HepG2 (cell line): Measurements from ENCODE around the gene GCM1. TPM values are rescaled to one million over a fixed set of nuclear protein-coding genes. Genes with fewer than 3 reads are reported as not detected.
A peak's percentile ranks its signal among the peaks of the same experiment; 100 is the strongest.

ENCODE experiments used
- FOXJ3 ChIP-seq: sonication (generic); formaldehyde crosslinking; IDR thresholded peaks from 2 replicates; pipeline ENCODE4 v1.4.0; 2020; ENCODE audit warnings: missing genetic modification reagents, mild to moderate bottlenecking, borderline replicate concordance
- FOXP1 ChIP-seq, 2 experiments: fragments of 450-650 bp in 1 of 2; IDR thresholded peaks; 2 replicates each; pipeline ENCODE4 v1.6.1; 2017 to 2018; ENCODE audit warnings: antibody characterized with exemption in 1 of 2
- KLF11 ChIP-seq: IDR thresholded peaks from 2 replicates; pipeline ENCODE4 v1.6.1; 2016; ENCODE audit warnings: missing compliant biosample characterization
- KLF9 ChIP-seq: IDR thresholded peaks from 2 replicates; pipeline ENCODE4 v1.6.1; 2016; ENCODE audit warnings: low read depth
- MATR3 ChIP-seq: sonication (generic); formaldehyde crosslinking; IDR thresholded peaks from 2 replicates; pipeline ENCODE4 v1.4.0; 2020; ENCODE audit warnings: missing genetic modification reagents
- MXI1 ChIP-seq: IDR thresholded peaks from 3 replicates; pipeline ENCODE4 v1.6.1; 2012; ENCODE audit warnings: low read depth, low read length, inconsistent platforms, borderline replicate concordance
- NFE2L2 ChIP-seq: fragments of 150-350 bp; IDR thresholded peaks from 2 replicates; pipeline ENCODE4 v1.6.1; 2014; ENCODE audit warnings: low read length
- NR2F2 ChIP-seq: IDR thresholded peaks from 2 replicates; pipeline ENCODE4 v1.6.1; 2012; ENCODE audit warnings: low read depth, inconsistent platforms, borderline replicate concordance
- NR2F6 ChIP-seq, 2 experiments: IDR thresholded peaks; 2 replicates each; pipeline ENCODE4 v1.6.1; 2016; ENCODE audit warnings: antibody characterized with exemption in 1 of 2, mild to moderate bottlenecking in 1 of 2
- RBFOX2 ChIP-seq: fragments of 200-400 bp; formaldehyde crosslinking; IDR thresholded peaks from 2 replicates; pipeline ENCODE4 v1.6.1; 2017; ENCODE audit warnings: low read depth, mild to moderate bottlenecking, low read length
- RXRB ChIP-seq: IDR thresholded peaks from 2 replicates; pipeline ENCODE4 v1.6.1; 2016; ENCODE audit warnings: borderline replicate concordance, missing genetic modification reagents, missing compliant biosample characterization
- SALL2 ChIP-seq: sonication (generic); formaldehyde crosslinking; IDR thresholded peaks from 2 replicates; pipeline ENCODE4 v1.8.1; 2023; ENCODE audit warnings: mild to moderate bottlenecking, missing genetic modification reagents, inconsistent platforms
- SMYD3 ChIP-seq: sonication (generic); formaldehyde crosslinking; IDR thresholded peaks from 2 replicates; pipeline ENCODE4 v1.8.1; 2023; ENCODE audit warnings: mild to moderate bottlenecking, missing genetic modification reagents
- SOX6 ChIP-seq, 2 experiments: fragments of 450-650 bp in 1 of 2; sonication (generic) in 1 of 2; formaldehyde crosslinking in 1 of 2; IDR thresholded peaks; 2 replicates each; pipeline versions ENCODE4 v1.4.0 to v1.6.1; 2017 to 2020; ENCODE audit warnings: antibody characterized with exemption in 1 of 2, mild to moderate bottlenecking in 1 of 2, missing genetic modification reagents in 1 of 2
- WIZ ChIP-seq: sonication (generic); formaldehyde crosslinking; IDR thresholded peaks from 2 replicates; pipeline ENCODE4 v1.5.1; 2020; ENCODE audit warnings: mild to moderate bottlenecking, missing genetic modification reagents
- ZBTB7B ChIP-seq: sonication (generic); formaldehyde crosslinking; IDR thresholded peaks from 2 replicates; pipeline ENCODE4 v1.4.0; 2020; ENCODE audit warnings: missing genetic modification reagents
- ZNF121 ChIP-seq: sonication (generic); formaldehyde crosslinking; IDR thresholded peaks from 2 replicates; pipeline ENCODE4 v1.5.0; 2020; ENCODE audit warnings: mild to moderate bottlenecking, missing genetic modification reagents
- ZNF17 ChIP-seq: sonication (generic); formaldehyde crosslinking; IDR thresholded peaks from 2 replicates; pipeline ENCODE4 v1.5.0; 2020; ENCODE audit warnings: mild to moderate bottlenecking, missing genetic modification reagents
- ZNF296 ChIP-seq: sonication (generic); formaldehyde crosslinking; conservative IDR thresholded peaks from 2 replicates; pipeline ENCODE4 v1.5.0; 2020; ENCODE audit warnings: mild to moderate bottlenecking, missing genetic modification reagents
- polyA plus RNA-seq, 8 experiments: library from polyadenylated mRNA; depleted of rRNA in 3 of 8; stranded (reverse) in 7 of 8; unstranded in 1 of 8; fragments of >200 nt; fragmentation: Illumina TruSeq in 4 of 8; extraction: Trizol in 4 of 8; gene quantifications; 2 replicates each; pipeline versions ENCODE4 v1.2.1 to v1.2.3, GENCODE V29; 2011 to 2016; ENCODE audit warnings: low read depth in 4 of 8, missing spikeins in 1 of 8, mixed read lengths in 1 of 8; ENCODE audit not compliant: insufficient read depth in 1 of 8
- total RNA-seq, 5 experiments: library from RNA; depleted of rRNA; stranded (reverse); fragments of >200 nt; fragmentation: Illumina TruSeq; extraction: Trizol; gene quantifications; 2 replicates each; pipeline ENCODE4 v1.2.3, GENCODE V29; 2016; ENCODE audit warnings: low read depth in 1 of 5
- TF ChIP-seq, protein P1 (sequence below): sonication (generic); formaldehyde crosslinking; IDR thresholded peaks from 2 replicates; pipeline ENCODE4 v1.4.0; 2020; ENCODE audit warnings: missing genetic modification reagents
- TF ChIP-seq, protein P2 (sequence below): sonication (generic); formaldehyde crosslinking; IDR thresholded peaks from 2 replicates; pipeline ENCODE4 v1.4.0; 2020; ENCODE audit warnings: mild to moderate bottlenecking, low read depth, missing genetic modification reagents
- TF ChIP-seq, protein P3 (sequence below): sonication (generic); formaldehyde crosslinking; IDR thresholded peaks from 2 replicates; pipeline ENCODE4 v1.4.0; 2020; ENCODE audit warnings: mild to moderate bottlenecking, missing genetic modification reagents
- TF ChIP-seq, protein P4 (sequence below): sonication (generic); formaldehyde crosslinking; IDR thresholded peaks from 2 replicates; pipeline ENCODE4 v1.4.0; 2020; ENCODE audit warnings: missing genetic modification reagents
- TF ChIP-seq, protein P5 (sequence below): sonication (generic); formaldehyde crosslinking; IDR thresholded peaks from 2 replicates; pipeline ENCODE4 v1.9.0; 2021; ENCODE audit warnings: missing genetic modification reagents, mild to moderate bottlenecking, borderline replicate concordance

GCM1 gene
- total and polyA plus RNA-seq, 2 of the 13 experiments (the other 11 are each of a cell fraction or from before 2014, with no cell fraction given): 0.04 to 0.13 TPM

DNA sequence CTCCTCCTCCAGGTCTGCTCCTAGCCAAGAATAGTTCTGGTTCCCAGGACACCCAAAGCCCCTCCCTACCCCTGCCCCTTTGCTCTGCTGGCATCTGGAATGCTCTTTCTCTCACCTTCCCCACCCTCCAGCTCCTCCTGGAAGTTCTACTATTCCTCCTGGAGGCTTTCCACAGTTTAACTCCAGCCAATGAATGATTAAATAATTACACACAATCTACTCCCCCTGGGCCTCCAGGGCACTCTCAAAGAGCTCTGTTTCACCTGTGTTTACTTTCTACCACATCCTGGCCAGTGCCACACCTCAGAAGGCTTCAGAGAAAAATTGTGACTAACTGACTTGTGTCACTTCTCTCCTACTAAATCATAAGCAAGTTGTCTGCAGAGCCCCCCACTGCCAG, 36.2 kb downstream of the GCM1 start (continued):
- TF ChIP-seq SOX6 (IDR thresholded peaks at IDR 0.05) (no peak), SOX6 (CRISPR knock-in tag; IDR thresholded peaks at IDR 0.05) (peak; percentile 36; the same call in 1 of the 2 replicates), ZBTB7B (no peak), ZNF17 (CRISPR knock-in tag) (no peak), FOXJ3 (CRISPR knock-in tag) (0 out of 2 replicates have a peak, but pooled peaks have one; percentile 34), NFE2L2 (no peak), MATR3 (CRISPR knock-in tag) (no peak), SALL2 (CRISPR knock-in tag) (no peak), ZNF121 (CRISPR knock-in tag) (no peak), WIZ (no peak), MXI1 (no peak), KLF11 (no peak), NR2F2 (no peak), KLF9 (CRISPR knock-in tag) (no peak), RBFOX2 (no peak), NR2F6 (IDR thresholded peaks at IDR 0.05) (no peak), NR2F6 (CRISPR knock-in tag; IDR thresholded peaks at IDR 0.05) (0 out of 2 replicates have a peak, but pooled peaks have one; percentile 6), RXRB (CRISPR knock-in tag) (peak; percentile 52; the same call in 1 of the 2 replicates), SMYD3 (CRISPR knock-in tag) (no peak), ZNF296 (no peak), FOXP1 (IDR thresholded peaks at IDR 0.05) (no peak), FOXP1 (CRISPR knock-in tag; IDR thresholded peaks at IDR 0.05) (peak; percentile 34; the same call in 1 of the 2 replicates)
- TF ChIP-seq, protein P1, sequence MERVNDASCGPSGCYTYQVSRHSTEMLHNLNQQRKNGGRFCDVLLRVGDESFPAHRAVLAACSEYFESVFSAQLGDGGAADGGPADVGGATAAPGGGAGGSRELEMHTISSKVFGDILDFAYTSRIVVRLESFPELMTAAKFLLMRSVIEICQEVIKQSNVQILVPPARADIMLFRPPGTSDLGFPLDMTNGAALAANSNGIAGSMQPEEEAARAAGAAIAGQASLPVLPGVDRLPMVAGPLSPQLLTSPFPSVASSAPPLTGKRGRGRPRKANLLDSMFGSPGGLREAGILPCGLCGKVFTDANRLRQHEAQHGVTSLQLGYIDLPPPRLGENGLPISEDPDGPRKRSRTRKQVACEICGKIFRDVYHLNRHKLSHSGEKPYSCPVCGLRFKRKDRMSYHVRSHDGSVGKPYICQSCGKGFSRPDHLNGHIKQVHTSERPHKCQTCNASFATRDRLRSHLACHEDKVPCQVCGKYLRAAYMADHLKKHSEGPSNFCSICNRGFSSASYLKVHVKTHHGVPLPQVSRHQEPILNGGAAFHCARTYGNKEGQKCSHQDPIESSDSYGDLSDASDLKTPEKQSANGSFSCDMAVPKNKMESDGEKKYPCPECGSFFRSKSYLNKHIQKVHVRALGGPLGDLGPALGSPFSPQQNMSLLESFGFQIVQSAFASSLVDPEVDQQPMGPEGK (CRISPR knock-in tag): no peak
- TF ChIP-seq, protein P2, sequence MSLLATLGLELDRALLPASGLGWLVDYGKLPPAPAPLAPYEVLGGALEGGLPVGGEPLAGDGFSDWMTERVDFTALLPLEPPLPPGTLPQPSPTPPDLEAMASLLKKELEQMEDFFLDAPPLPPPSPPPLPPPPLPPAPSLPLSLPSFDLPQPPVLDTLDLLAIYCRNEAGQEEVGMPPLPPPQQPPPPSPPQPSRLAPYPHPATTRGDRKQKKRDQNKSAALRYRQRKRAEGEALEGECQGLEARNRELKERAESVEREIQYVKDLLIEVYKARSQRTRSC (CRISPR knock-in tag): no peak
- TF ChIP-seq, protein P3, sequence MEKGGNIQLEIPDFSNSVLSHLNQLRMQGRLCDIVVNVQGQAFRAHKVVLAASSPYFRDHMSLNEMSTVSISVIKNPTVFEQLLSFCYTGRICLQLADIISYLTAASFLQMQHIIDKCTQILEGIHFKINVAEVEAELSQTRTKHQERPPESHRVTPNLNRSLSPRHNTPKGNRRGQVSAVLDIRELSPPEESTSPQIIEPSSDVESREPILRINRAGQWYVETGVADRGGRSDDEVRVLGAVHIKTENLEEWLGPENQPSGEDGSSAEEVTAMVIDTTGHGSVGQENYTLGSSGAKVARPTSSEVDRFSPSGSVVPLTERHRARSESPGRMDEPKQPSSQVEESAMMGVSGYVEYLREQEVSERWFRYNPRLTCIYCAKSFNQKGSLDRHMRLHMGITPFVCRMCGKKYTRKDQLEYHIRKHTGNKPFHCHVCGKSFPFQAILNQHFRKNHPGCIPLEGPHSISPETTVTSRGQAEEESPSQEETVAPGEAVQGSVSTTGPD: 0 out of 2 replicates have a peak, but pooled peaks have one; percentile 24
- TF ChIP-seq, protein P4, sequence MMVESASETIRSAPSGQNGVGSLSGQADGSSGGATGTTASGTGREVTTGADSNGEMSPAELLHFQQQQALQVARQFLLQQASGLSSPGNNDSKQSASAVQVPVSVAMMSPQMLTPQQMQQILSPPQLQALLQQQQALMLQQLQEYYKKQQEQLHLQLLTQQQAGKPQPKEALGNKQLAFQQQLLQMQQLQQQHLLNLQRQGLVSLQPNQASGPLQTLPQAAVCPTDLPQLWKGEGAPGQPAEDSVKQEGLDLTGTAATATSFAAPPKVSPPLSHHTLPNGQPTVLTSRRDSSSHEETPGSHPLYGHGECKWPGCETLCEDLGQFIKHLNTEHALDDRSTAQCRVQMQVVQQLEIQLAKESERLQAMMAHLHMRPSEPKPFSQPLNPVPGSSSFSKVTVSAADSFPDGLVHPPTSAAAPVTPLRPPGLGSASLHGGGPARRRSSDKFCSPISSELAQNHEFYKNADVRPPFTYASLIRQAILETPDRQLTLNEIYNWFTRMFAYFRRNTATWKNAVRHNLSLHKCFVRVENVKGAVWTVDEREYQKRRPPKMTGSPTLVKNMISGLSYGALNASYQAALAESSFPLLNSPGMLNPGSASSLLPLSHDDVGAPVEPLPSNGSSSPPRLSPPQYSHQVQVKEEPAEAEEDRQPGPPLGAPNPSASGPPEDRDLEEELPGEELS (CRISPR knock-in tag): peak; percentile 58; the same call in 1 of the 2 replicates
- TF ChIP-seq, protein P5, sequence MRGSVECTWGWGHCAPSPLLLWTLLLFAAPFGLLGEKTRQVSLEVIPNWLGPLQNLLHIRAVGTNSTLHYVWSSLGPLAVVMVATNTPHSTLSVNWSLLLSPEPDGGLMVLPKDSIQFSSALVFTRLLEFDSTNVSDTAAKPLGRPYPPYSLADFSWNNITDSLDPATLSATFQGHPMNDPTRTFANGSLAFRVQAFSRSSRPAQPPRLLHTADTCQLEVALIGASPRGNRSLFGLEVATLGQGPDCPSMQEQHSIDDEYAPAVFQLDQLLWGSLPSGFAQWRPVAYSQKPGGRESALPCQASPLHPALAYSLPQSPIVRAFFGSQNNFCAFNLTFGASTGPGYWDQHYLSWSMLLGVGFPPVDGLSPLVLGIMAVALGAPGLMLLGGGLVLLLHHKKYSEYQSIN: no peak
